A549 (cell line): ENCODE data around the gene TXNRD2. TPM values are rescaled to one million over a fixed set of nuclear protein-coding genes. Genes with fewer than 3 reads are reported as not detected.

Experiments
- ATAC-seq, 2 experiments: fragments of 200-7000 bp in 1 of 2; fragments of >200 bp in 1 of 2; cut with Nextera tagmentation in 1 of 2; cut with Tn5 transposase in 1 of 2; 3 replicates each; pipeline versions ENCODE4 v1.8.0 to v1.9.1; 2018 to 2020; ENCODE audit warnings: mild to moderate bottlenecking in 1 of 2, moderate library complexity in 1 of 2
- CTCF ChIA-PET: fragments of 300-600 bp; sonication (Branson Sonifier 250); formaldehyde crosslinking; extraction: SDS; loops from one replicate; lab custom pipeline; 2021; ENCODE audit warnings: antibody characterized with exemption, inconsistent platforms; lab: Yijun Ruan, JAX
- POLR2A ChIA-PET: fragments of 350-600 bp; formaldehyde crosslinking; extraction: SDS; loops from one replicate; lab custom pipeline; 2021; ENCODE audit warnings: antibody characterized with exemption, inconsistent platforms; lab: Yijun Ruan, JAX
- DNase-seq, 2 experiments: peaks; one replicate each; pipeline versions ENCODE4 v3.0.0 to v3.0.0-alpha.2; 2011 to 2016; ENCODE audit warnings: low read depth in 1 of 2, low spot score in 1 of 2
- FAIRE-seq: peaks from 2 replicates; lab custom pipeline; 2011; peaks lifted over from hg19 to GRCh38; lab: Jason Lieb, UNC
- H3K27ac ChIP-seq, 2 experiments: fragments of >200 bp; sonication (Bioruptor Twin); formaldehyde crosslinking; 3 replicates each; pipeline ENCODE4 v1.5.1; 2016 to 2017
- H3K4me1 ChIP-seq: fragments of >200 bp; sonication (Bioruptor Twin); formaldehyde crosslinking; 3 replicates; pipeline ENCODE4 v1.6.1; 2016
- H3K4me2 ChIP-seq: fragments of >200 bp; sonication (Bioruptor Twin); formaldehyde crosslinking; 3 replicates; pipeline ENCODE4 v1.6.1; 2016
- H3K4me3 ChIP-seq: fragments of >200 bp; sonication (Bioruptor Twin); formaldehyde crosslinking; 3 replicates; pipeline ENCODE4 v1.5.1; 2016
- H3K9me3 ChIP-seq: fragments of >200 bp; sonication (Bioruptor Twin); formaldehyde crosslinking; 3 replicates; pipeline ENCODE4 v1.6.1; 2016
- CBX2 ChIP-seq: fragments of 200-600 bp; sonication (generic); IDR thresholded peaks from 2 replicates; pipeline ENCODE4 v1.6.1; 2016; ENCODE audit warnings: low read depth, mild to moderate bottlenecking, borderline replicate concordance
- CBX8 ChIP-seq: fragments of 200-600 bp; sonication (generic); IDR thresholded peaks from 2 replicates; pipeline ENCODE4 v1.6.1; 2016
- CHD2 ChIP-seq: fragments of 150-350 bp; IDR thresholded peaks from 2 replicates; pipeline ENCODE4 v1.6.1; 2014; ENCODE audit warnings: low read length; ENCODE audit not compliant: partially characterized antibody
- EHF ChIP-seq: fragments of 250-450 bp; sonication (Bioruptor Pico); IDR thresholded peaks from 2 replicates; pipeline ENCODE4 v1.5.0; 2020; ENCODE audit warnings: mild to moderate bottlenecking
- EHMT2 ChIP-seq: fragments of 200-600 bp; sonication (generic); IDR thresholded peaks from 2 replicates; pipeline ENCODE4 v1.6.1; 2016; ENCODE audit warnings: antibody characterized with exemption, low read depth, mild to moderate bottlenecking, moderate library complexity
- EP300 ChIP-seq, 2 experiments: fragments of >200 bp; sonication (Bioruptor Twin); formaldehyde crosslinking; IDR thresholded peaks; 2 replicates in 1 of 2; 3 replicates in 1 of 2; pipeline ENCODE4 v1.6.1; 2016 to 2017
- ESRRA ChIP-seq: fragments of 150-350 bp; IDR thresholded peaks from 2 replicates; pipeline ENCODE4 v1.6.1; 2014; ENCODE audit warnings: mild to moderate bottlenecking, low read length, borderline replicate concordance
- FOXS1 ChIP-seq: fragments of 250-450 bp; sonication (Bioruptor Pico); IDR thresholded peaks from 2 replicates; pipeline ENCODE4 v1.5.0; 2020; ENCODE audit warnings: mild to moderate bottlenecking, moderate library complexity
- HDAC2 ChIP-seq: fragments of 200-600 bp; sonication (generic); IDR thresholded peaks from 2 replicates; pipeline ENCODE4 v1.6.1; 2016
- HEYL ChIP-seq: fragments of 250-450 bp; sonication (Bioruptor Pico); IDR thresholded peaks from 2 replicates; pipeline ENCODE4 v1.8.0; 2021; ENCODE audit warnings: mild to moderate bottlenecking, moderate library complexity
- HOXB13 ChIP-seq: fragments of 250-450 bp; sonication (Bioruptor Pico); IDR thresholded peaks from 2 replicates; pipeline ENCODE4 v1.5.0; 2020; ENCODE audit warnings: low read depth, mild to moderate bottlenecking, moderate library complexity
- JUN ChIP-seq, 2 experiments: fragments of >200 bp; sonication (Bioruptor Twin); formaldehyde crosslinking; IDR thresholded peaks; 2 replicates in 1 of 2; 3 replicates in 1 of 2; pipeline ENCODE4 v1.6.1; 2016 to 2017
- JUNB ChIP-seq: fragments of >200 bp; sonication (Bioruptor Twin); formaldehyde crosslinking; IDR thresholded peaks from 2 replicates; pipeline ENCODE4 v1.6.1; 2016
- KDM5A ChIP-seq: fragments of 200-600 bp; sonication (generic); IDR thresholded peaks from 2 replicates; pipeline ENCODE4 v1.6.1; 2016; ENCODE audit warnings: antibody characterized with exemption, mild to moderate bottlenecking
- MAFK ChIP-seq: fragments of 450-650 bp; IDR thresholded peaks from 2 replicates; pipeline ENCODE4 v1.6.1; 2014; ENCODE audit not compliant: partially characterized antibody
- MYC ChIP-seq: IDR thresholded peaks from 2 replicates; pipeline ENCODE4 v1.6.1; 2012; ENCODE audit warnings: mild to moderate bottlenecking, inconsistent platforms, low read length, improper control_type of control experiment, borderline replicate concordance
- NFE2L2 ChIP-seq: fragments of 150-350 bp; conservative IDR thresholded peaks from 2 replicates; pipeline ENCODE4 v1.6.1; 2014; ENCODE audit warnings: low read length
- NPAS2 ChIP-seq: fragments of 250-450 bp; sonication (Bioruptor Pico); IDR thresholded peaks from 2 replicates; pipeline ENCODE4 v1.8.0; 2022; ENCODE audit warnings: mild to moderate bottlenecking, moderate library complexity, borderline replicate concordance
- NR3C1 ChIP-seq: fragments of >200 bp; sonication (Bioruptor Twin); formaldehyde crosslinking; IDR thresholded peaks from 3 replicates; pipeline ENCODE4 v1.6.1; 2017
- POLR2A ChIP-seq: IDR thresholded peaks from 2 replicates; pipeline ENCODE4 v1.6.1; 2012; ENCODE audit warnings: mild to moderate bottlenecking, low read length
- RAD21 ChIP-seq, 2 experiments: fragments of >200 bp in 1 of 2; sonication (Bioruptor Twin) in 1 of 2; formaldehyde crosslinking in 1 of 2; IDR thresholded peaks in 1 of 2; conservative IDR thresholded peaks in 1 of 2; 2 replicates in 1 of 2; 3 replicates in 1 of 2; pipeline ENCODE4 v1.6.1; 2012 to 2018; ENCODE audit warnings: inconsistent platforms in 1 of 2
- RARB ChIP-seq: fragments of 250-450 bp; sonication (Bioruptor Pico); IDR thresholded peaks from 2 replicates; pipeline ENCODE4 v1.8.0; 2021; ENCODE audit warnings: mild to moderate bottlenecking, moderate library complexity
- RFX5 ChIP-seq: fragments of 450-650 bp; IDR thresholded peaks from 2 replicates; pipeline ENCODE4 v1.7.1; 2014; ENCODE audit warnings: antibody characterized with exemption, mild to moderate bottlenecking, moderate library complexity
- SMC3 ChIP-seq: fragments of >200 bp; sonication (Bioruptor Twin); formaldehyde crosslinking; IDR thresholded peaks from 3 replicates; pipeline ENCODE4 v1.6.1; 2018; ENCODE audit warnings: inconsistent platforms
- TFCP2L1 ChIP-seq: fragments of 250-450 bp; sonication (Bioruptor Pico); IDR thresholded peaks from 2 replicates; pipeline ENCODE4 v1.5.0; 2021; ENCODE audit warnings: mild to moderate bottlenecking
- TP53 ChIP-seq: fragments of 250-450 bp; sonication (Bioruptor Pico); IDR thresholded peaks from 2 replicates; pipeline ENCODE4 v1.5.0; 2021; ENCODE audit warnings: mild to moderate bottlenecking, moderate library complexity
- ZNF302 ChIP-seq: fragments of 250-450 bp; sonication (Bioruptor Pico); IDR thresholded peaks from 2 replicates; pipeline ENCODE4 v1.9.0; 2021; ENCODE audit warnings: inconsistent platforms, mild to moderate bottlenecking, moderate library complexity
- ZSCAN20 ChIP-seq: fragments of 250-450 bp; sonication (Bioruptor Pico); IDR thresholded peaks from 2 replicates; pipeline ENCODE4 v1.8.0; 2022; ENCODE audit warnings: mild to moderate bottlenecking, moderate library complexity
- WGBS: methylation state at CpG from one replicate; pipeline ENCODE4 v1.1.6; 2017; ENCODE audit errors: missing lambda C conversion rate; 5-methylcytosine and 5-hydroxymethylcytosine counted together
- polyA plus RNA-seq, 4 experiments: library from polyadenylated mRNA; depleted of rRNA in 3 of 4; stranded (reverse); fragments of >200 nt; fragmentation: RNase III in 1 of 4; extraction: RNeasy Plus Mini Kit Qiagen cat#74134 plus additional on column Dnase treatment in 1 of 4; gene quantifications; 2 replicates in 3 of 4; 3 replicates in 1 of 4; pipeline ENCODE4 v1.2.3, GENCODE V29; 2011 to 2017
- TF ChIP-seq, protein P1 (sequence below): fragments of 450-650 bp; IDR thresholded peaks from 2 replicates; pipeline ENCODE4 v1.6.1; 2014; ENCODE audit warnings: antibody characterized with exemption
- TF ChIP-seq, protein P2 (sequence below): fragments of 150-350 bp; IDR thresholded peaks from 2 replicates; pipeline ENCODE4 v1.6.1; 2014; ENCODE audit warnings: low read depth, mild to moderate bottlenecking, low read length
- TF ChIP-seq, protein P3 (sequence below): IDR thresholded peaks from 2 replicates; pipeline ENCODE4 v1.6.1; 2012
- TF ChIP-seq, protein P4 (sequence below): fragments of >200 bp; sonication (Bioruptor Twin); formaldehyde crosslinking; IDR thresholded peaks from 3 replicates; pipeline ENCODE4 v1.6.1; 2016

Gene TXNRD2
- polyA plus RNA-seq, 2 of the 4 experiments (the other 2 are of a cell fraction), result 16.3 to 25.6 TPM

DNA sequence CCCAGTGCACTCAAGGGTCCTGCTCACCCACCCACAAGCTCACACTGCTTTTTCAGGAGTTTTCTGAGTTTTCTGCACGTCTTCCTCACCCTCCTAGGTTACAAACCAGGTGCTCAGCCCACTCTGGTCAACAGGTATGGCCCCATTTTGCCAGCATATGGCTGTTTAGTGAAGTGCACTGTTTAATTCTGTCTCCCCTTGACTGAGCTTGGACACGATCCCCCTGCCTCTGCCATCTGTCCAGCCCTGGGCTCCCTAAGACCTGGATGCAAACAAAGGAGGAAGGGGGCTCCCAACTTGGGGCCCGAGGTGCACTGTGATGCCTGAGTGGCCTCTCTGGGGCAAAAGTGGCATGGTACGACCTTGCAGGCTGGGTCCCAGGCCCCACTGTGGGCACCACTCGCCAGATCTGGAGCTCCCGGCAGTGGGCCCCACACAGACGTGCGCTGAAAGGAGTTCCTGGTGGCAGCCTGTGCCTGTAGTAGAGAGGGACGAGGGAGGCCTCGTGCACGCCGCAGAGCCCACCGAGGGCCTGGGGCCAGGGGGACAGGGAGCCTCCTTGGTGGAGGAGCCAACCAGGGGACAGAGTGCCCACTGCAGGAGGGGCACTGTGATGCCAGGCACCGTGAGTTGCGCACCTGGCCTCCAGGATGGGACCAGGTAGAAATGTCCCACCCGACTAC is 37.3 kb downstream of the TXNRD2 start:
- no peak overlapping the region for H3K27ac ChIP-seq
- 82% methylated on average over 13 of the region's 16 CpGs for WGBS
- CTCF ChIA-PET, result interaction anchor here (2.3 to 6.6 kb wide), 2 partner anchors 148 to 173 kb away, joined by 8 to 56 read pairs; no protein-coding TSS in a partner anchor
- POLR2A ChIA-PET, result no interaction called here
- DNase-seq, result no peak
- no peak for ATAC-seq
- TF ChIP-seq EHF (CRISPR knock-in tag) (no peak), CBX8 (no peak), MYC (no peak), EHMT2 (no peak), HEYL (no peak), JUNB (no peak), CHD2 (no peak), NPAS2 (CRISPR knock-in tag) (no peak), SMC3 (no peak), RARB (CRISPR knock-in tag) (no peak), KDM5A (no peak), RAD21 (conservative IDR thresholded peaks at IDR 0.05 in 1 of 2, IDR thresholded peaks at IDR 0.05 in 1 of 2) (no peak), MAFK (no peak), RFX5 (no peak), HOXB13 (CRISPR knock-in tag) (no peak), JUN (IDR thresholded peaks at IDR 0.05) (no peak), ESRRA (no peak), TP53 (CRISPR knock-in tag) (no peak)
- TF ChIP-seq, protein P1, sequence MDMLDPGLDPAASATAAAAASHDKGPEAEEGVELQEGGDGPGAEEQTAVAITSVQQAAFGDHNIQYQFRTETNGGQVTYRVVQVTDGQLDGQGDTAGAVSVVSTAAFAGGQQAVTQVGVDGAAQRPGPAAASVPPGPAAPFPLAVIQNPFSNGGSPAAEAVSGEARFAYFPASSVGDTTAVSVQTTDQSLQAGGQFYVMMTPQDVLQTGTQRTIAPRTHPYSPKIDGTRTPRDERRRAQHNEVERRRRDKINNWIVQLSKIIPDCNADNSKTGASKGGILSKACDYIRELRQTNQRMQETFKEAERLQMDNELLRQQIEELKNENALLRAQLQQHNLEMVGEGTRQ, result no peak
- TF ChIP-seq, protein P2, sequence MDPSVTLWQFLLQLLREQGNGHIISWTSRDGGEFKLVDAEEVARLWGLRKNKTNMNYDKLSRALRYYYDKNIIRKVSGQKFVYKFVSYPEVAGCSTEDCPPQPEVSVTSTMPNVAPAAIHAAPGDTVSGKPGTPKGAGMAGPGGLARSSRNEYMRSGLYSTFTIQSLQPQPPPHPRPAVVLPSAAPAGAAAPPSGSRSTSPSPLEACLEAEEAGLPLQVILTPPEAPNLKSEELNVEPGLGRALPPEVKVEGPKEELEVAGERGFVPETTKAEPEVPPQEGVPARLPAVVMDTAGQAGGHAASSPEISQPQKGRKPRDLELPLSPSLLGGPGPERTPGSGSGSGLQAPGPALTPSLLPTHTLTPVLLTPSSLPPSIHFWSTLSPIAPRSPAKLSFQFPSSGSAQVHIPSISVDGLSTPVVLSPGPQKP, result no peak
- no peak overlapping the region for H3K4me3 ChIP-seq
- H3K4me2 ChIP-seq, result no peak overlapping the region
- H3K9me3 ChIP-seq, result no peaks in the 10 kb centered on the region
- FAIRE-seq, result no peak
- H3K4me1 ChIP-seq, result no peaks in the 10 kb centered on the region

DNA sequence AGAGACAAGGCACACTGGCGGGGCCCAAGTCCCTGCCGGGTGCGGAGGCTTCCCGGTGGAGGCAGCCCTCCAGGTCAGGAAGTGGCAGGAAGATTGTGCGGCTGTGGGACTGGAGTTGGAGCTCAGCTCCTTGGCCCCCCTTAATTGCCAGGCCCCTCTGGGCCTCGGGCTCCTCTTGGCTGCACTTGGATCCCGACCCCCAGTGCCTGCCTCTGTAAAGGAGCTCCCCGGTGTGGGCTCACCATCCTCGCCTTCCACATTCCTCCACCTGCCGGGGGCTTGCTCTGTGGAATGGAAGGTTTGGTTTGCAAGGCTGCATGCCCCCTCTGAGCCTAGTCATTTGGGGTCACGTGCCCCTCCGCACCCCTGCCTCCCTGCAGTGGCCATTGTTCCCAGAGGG is 38.1 kb downstream of the TXNRD2 start:
- no peak overlapping the region for H3K4me2 ChIP-seq
- no peak overlapping the region for H3K27ac ChIP-seq
- POLR2A ChIA-PET, result no interaction called here
- DNase-seq (no peak), ATAC-seq (no peak), FAIRE-seq (no peak)
- no peaks in the 10 kb centered on the region for H3K9me3 ChIP-seq
- no peak overlapping the region for H3K4me3 ChIP-seq
- no peaks in the 10 kb centered on the region for H3K4me1 ChIP-seq
- CTCF ChIA-PET, result interaction anchor here (1.0 to 6.6 kb wide), 4 partner anchors 9 to 173 kb away, joined by 3 to 56 read pairs (median 10); no protein-coding TSS in a partner anchor
- TF ChIP-seq KDM5A (no peak), TFCP2L1 (CRISPR knock-in tag) (no peak), EP300 (IDR thresholded peaks at IDR 0.05) (no peak), FOXS1 (CRISPR knock-in tag) (no peak), ZSCAN20 (CRISPR knock-in tag) (no peak)
- 86% methylated on average over 12 of the region's 12 CpGs for WGBS

DNA sequence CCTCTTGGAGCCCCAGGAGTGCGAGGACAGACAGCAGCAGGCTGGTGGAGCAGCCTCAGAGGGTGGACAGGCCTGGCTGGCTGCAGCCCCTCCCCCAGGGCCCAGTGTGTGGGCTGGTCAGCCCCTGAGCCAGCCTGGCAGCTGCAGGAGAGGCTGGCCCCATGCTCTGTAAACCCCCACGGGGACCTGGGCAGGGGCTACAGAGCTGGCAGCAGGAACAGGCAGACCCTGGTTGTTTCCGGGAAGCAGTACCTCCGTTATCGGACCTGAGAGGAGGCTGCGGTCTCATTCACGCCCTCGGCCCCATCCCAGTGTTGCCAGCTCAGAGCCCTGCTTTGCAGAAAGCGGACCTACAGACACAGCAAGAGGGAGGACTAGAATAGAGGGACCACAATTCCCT is 38.6 kb downstream of the TXNRD2 start:
- no peaks in the 10 kb centered on the region for H3K4me1 ChIP-seq
- no peaks in the 10 kb centered on the region for H3K9me3 ChIP-seq
- H3K27ac ChIP-seq, result no peak overlapping the region
- ATAC-seq (no peak), DNase-seq (no peak), FAIRE-seq (no peak)
- 100% methylated on average over 1 of the region's 9 CpGs for WGBS
- H3K4me2 ChIP-seq, result no peak overlapping the region
- POLR2A ChIA-PET, result no interaction called here
- no peak overlapping the region for H3K4me3 ChIP-seq
- CTCF ChIA-PET, result interaction anchor here (1.0 to 6.6 kb wide), 4 partner anchors 10 to 172 kb away, joined by 3 to 56 read pairs (median 10); no protein-coding TSS in a partner anchor
- no peak for TF ChIP-seq RFX5
- no peak for TF ChIP-seq HDAC2
- TF ChIP-seq RAD21 (conservative IDR thresholded peaks at IDR 0.05 in 1 of 2, IDR thresholded peaks at IDR 0.05 in 1 of 2), result no peak
- TF ChIP-seq, protein P2, result no peak
- TF ChIP-seq NFE2L2, result no peak
- no peak for TF ChIP-seq JUN (IDR thresholded peaks at IDR 0.05)
- TF ChIP-seq ESRRA, result no peak
- TF ChIP-seq EP300 (IDR thresholded peaks at IDR 0.05), result no peak
- no peak for TF ChIP-seq ZNF302 (CRISPR knock-in tag)
- no peak for TF ChIP-seq EHMT2
- TF ChIP-seq NR3C1, result no peak
- no peak for TF ChIP-seq NPAS2 (CRISPR knock-in tag)
- TF ChIP-seq JUNB, result no peak
- TF ChIP-seq, protein P3, sequence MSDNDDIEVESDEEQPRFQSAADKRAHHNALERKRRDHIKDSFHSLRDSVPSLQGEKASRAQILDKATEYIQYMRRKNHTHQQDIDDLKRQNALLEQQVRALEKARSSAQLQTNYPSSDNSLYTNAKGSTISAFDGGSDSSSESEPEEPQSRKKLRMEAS, result no peak
- no peak for TF ChIP-seq POLR2A
- no peak for TF ChIP-seq CBX2
- TF ChIP-seq, protein P4, sequence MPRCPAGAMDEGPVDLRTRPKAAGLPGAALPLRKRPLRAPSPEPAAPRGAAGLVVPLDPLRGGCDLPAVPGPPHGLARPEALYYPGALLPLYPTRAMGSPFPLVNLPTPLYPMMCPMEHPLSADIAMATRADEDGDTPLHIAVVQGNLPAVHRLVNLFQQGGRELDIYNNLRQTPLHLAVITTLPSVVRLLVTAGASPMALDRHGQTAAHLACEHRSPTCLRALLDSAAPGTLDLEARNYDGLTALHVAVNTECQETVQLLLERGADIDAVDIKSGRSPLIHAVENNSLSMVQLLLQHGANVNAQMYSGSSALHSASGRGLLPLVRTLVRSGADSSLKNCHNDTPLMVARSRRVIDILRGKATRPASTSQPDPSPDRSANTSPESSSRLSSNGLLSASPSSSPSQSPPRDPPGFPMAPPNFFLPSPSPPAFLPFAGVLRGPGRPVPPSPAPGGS, result no peak
